Spleen (tissue), 7 donors: ENCODE measurements around the gene STXBP6.

Experiments used
- POLR2A ChIP-seq, 3 donors: fragments of 450-650 bp; IDR thresholded peaks; one replicate each; pipeline ENCODE4 v1.5.1; 2017; ENCODE audit warnings: antibody characterized with exemption in 3 of 3, mild to moderate bottlenecking in 1 of 3
- TF ChIP-seq, protein P1 (sequence below), 11 experiments: fragments of 200-600 bp in 7 of 11; fragments of 450-650 bp in 4 of 11; sonication (generic) in 4 of 11; IDR thresholded peaks in 8 of 11; conservative IDR thresholded peaks in 3 of 11; 1 replicate in 7 of 11; 2 replicates in 4 of 11; pipeline versions ENCODE4 v1.4.0 to v1.8.0; 2016 to 2021; ENCODE audit warnings: antibody characterized with exemption in 11 of 11, inconsistent platforms in 4 of 11, mild to moderate bottlenecking in 1 of 11
- donor health status: DM: no; HTN: no; CAD: no; lungs with moderate emphysema.
- donor health status: DM: no; HTN: no; CAD: no.
- donor health status: DM: no; HTN: no; CAD: no.

- TF ChIP-seq POLR2A (IDR thresholded peaks at IDR 0.05) = no peak
- TF ChIP-seq, protein P1, sequence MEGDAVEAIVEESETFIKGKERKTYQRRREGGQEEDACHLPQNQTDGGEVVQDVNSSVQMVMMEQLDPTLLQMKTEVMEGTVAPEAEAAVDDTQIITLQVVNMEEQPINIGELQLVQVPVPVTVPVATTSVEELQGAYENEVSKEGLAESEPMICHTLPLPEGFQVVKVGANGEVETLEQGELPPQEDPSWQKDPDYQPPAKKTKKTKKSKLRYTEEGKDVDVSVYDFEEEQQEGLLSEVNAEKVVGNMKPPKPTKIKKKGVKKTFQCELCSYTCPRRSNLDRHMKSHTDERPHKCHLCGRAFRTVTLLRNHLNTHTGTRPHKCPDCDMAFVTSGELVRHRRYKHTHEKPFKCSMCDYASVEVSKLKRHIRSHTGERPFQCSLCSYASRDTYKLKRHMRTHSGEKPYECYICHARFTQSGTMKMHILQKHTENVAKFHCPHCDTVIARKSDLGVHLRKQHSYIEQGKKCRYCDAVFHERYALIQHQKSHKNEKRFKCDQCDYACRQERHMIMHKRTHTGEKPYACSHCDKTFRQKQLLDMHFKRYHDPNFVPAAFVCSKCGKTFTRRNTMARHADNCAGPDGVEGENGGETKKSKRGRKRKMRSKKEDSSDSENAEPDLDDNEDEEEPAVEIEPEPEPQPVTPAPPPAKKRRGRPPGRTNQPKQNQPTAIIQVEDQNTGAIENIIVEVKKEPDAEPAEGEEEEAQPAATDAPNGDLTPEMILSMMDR (IDR thresholded peaks at IDR 0.05 in 8 of 11, conservative IDR thresholded peaks at IDR 0.05 in 3 of 11) = no peak
These were observed 124.1 kb downstream of the STXBP6 start for GRCh38 chr14:24925771-24926374.
